Left colon (tissue), 2 donors: ENCODE data around the gene SEMA3A. TPM values are rescaled to one million over a fixed set of nuclear protein-coding genes. Genes with fewer than 3 reads are reported as not detected.

Experiments
- ATAC-seq: fragments of 200-7000 bp; cut with Tn5 transposase; one replicate; pipeline ENCODE4 v1.9.1; 2020; ENCODE audit warnings: mild to moderate bottlenecking, moderate library complexity
- DNase-seq, 2 donors: peaks; one replicate each; pipeline ENCODE4 v3.0.0-alpha.2; 2020
- intact Hi-C, 2 donors: fragments of 100-400 bp; cut with DNase I in 1 of 2; cut with micrococcal nuclease in 1 of 2; formaldehyde crosslinking; loops; one replicate each; pipeline versions ENCODE4 v1.11.2 to v1.14.0; 2022; cut with DNase I, micrococcal nuclease
- total RNA-seq, 2 donors: library from RNA; stranded (reverse); fragmentation: NEBNext Ultra II Directional; extraction: Animal tissue kit (Norgen Biotek cat#: 25700); gene quantifications; one replicate each; pipeline ENCODE4 v1.2.1, GENCODE V29; 2021
- donor health status: DM: no; HTN: no; CAD: no.
- donor health status: DM: yes; HTN: yes; CAD: no.

Gene SEMA3A
- total RNA-seq, 2 donors from 2014 or later, result 3.4 to 12.6 TPM

DNA sequence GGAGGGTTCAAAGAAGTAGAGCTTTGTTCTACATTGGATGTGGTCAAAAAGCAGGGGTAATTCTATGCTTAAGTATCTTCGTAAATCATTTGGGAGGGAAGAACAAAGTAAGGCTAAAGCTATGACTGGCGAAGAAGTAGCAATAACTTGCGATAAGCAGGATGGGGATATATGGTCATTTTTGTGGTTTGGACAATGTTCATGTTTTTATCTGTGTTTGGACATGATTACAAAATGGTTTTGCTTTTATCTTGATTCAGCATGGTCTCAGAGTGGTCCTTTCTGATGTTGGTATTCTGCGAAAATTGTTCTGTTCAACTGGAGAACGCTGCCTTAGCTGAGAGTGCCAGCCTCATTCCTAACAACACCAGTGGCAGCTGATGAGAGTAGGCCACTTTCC is 208.8 kb downstream of the SEMA3A start:
- intact Hi-C loops, result no loop called here
- no peak for DNase-seq

DNA sequence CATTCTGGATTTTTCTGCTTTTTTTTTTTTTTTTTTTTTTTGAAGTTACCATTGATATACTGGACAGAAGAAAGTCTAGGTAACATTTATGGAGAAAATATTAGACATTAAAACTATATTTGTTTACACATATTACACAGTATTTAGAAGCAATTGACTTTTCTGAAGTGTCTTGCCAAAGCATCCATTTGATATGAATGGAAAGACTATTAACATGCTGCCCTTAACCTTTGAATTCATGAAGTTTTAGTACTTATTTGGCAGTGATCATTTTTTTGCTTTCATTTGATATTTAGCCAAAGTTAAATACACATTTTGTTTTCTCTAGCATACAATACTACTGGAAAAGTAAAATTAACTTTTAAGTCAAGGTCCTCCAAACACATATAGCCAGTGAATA is 210.0 kb downstream of the SEMA3A start:
- intact Hi-C loops, result no loop called here
- no peak for DNase-seq
- no peak for ATAC-seq

More for the DNA sequence above, 208.8 kb downstream of the SEMA3A start:
- ATAC-seq, result no peak

DNA sequence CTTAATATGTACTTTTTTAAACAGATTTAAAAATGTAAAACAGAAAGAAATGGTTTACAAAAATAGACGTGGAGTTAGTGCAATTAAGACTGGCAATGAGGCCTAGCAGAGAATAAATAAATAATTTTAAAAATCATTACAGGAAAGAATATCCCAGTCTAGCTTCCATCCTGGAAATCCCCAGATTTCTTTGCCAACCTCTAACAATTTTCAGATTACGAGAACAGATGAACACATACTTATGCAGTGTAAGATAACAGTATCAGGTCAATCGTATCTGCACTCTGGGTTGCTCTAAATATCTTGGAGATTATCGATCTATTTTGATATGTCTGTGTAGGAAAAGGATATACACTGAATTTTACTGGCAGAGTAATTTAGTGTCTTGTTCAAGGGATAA is 210.5 kb downstream of the SEMA3A start:
- intact Hi-C loops, result no loop called here
- ATAC-seq (no peak), DNase-seq (no peak)

DNA sequence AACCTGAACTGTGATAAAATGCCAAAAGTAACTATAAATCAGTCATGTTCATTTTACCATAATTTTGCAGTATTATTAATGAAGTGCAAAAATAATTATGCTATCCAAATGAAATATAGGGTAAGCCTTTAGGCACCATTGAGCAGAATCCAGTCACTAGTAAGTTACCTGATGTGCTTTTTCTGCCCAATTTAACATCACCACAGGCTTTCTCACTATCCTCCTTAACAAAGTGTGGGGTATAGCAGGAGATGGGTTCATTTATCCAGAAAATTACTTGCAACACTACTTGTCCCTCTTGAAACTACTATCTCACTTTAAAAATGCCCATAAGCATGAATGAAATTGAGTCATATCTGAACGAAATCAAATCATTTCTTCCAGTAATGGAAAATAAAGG is 211.0 kb downstream of the SEMA3A start:
- ATAC-seq, result no peak
- intact Hi-C loops, result no loop called here
- no peak for DNase-seq

DNA sequence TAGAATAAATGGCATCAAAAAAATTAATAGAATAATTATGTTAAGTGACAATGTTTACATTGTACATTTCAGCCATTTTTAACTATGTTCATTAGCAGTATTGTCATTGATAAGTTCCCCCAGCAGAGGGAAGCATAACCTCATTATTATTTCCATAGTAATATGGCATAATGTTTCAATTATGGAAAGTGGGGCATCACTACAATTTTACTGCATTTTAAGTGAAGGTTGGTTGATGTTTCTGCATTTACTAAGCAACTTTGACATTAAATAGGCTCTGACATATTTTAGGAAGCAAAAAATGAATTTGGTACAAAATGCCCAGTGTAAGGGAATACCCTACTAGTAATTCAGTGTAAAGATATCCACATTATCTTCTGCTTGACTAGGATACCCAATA is 218.3 kb downstream of the SEMA3A start:
- intact Hi-C loops, result loop anchor here in 1 of 2 donors (5.0 to 10.0 kb wide), 2 partner anchors 218 to 1046 kb away; partner anchors contain the start of gene SEMA3A
- peak; percentile 70 for ATAC-seq
- DNase-seq, result no peak

DNA sequence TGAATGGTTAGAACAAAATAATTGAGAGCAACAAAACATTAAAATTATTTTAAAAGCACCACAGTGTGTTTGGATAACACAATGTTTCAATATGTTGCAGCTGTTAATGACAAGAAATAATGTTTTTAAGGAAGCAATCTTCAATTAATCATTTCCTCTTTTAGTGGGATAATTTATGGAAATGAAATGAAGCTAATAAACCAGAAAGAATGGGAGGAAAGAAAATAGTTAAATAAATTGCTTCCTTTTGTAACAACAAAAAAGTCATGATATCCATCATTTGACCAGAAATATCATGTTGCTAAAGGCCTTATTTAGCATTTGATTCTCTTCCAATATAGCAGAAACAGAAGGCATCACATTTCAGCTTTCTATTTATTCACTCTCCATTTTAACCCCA is 224.5 kb downstream of the SEMA3A start:
- intact Hi-C loops, result loop anchor here in 1 of 2 donors (10.0 kb wide), 1 partner anchor 225 kb away; the partner anchor contains the start of gene SEMA3A
- DNase-seq (no peak), ATAC-seq (no peak)

DNA sequence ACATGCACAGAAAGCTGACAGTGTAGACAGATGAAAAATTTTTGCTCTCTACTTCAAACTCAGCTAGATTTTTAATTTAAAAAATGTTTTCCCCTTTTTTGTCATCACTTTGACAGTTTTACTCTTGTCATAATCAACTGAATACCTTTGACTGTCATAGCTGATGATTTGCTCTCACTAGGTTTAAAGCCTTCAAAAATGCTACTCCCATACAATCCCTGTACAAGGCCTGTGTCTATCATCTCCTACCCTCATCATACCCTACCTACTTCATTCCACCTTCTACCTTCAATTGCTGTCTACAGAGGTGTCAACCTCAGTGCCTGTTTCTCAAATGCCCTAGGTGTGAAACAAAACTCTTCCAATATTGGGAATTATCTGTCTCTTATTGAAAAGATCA is 230.3 kb downstream of the SEMA3A start:
- DNase-seq (no peak), ATAC-seq (no peak)
- intact Hi-C loops, result no loop called here

DNA sequence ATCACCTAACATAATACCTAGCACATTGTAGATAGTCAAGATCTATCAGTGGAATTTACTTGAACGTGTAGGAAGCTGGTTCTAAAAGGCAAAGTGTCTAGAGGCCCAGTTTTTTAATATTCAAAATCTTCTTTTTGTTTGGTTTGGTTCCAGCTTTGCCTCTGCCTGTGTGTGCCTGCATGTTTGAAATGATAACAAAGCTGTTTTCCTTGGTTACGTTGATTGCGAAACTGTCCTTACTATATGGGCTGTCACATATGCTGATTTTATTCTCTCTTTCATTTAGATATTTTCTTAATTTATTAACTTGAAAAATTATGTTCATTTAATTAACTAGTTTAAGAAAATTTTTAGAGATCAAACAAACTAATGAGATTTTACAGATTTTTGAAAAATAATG is 237.3 kb downstream of the SEMA3A start:
- no peak for ATAC-seq
- intact Hi-C loops, result no loop called here
- DNase-seq, result no peak

DNA sequence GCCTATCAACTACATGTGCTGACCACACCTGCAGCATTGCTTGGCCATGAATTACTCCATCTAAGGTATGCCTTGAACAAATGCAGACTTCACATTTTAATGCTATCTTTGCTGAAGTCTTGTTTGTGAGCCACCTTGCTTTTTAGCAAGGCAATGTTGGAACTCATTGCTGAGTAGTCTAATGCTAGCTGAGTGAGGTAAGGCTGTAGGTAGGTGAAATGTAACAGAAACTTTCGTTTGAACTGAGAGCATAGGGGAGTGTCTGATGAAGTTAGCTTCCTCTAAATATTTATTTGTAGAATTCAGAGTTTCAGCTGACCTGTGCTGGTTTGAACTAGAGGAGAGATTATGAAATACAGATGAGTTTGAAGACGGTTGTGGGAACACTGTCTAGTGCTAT is 238.5 kb downstream of the SEMA3A start:
- intact Hi-C loops, result no loop called here
- ATAC-seq, result no peak
- no peak for DNase-seq

DNA sequence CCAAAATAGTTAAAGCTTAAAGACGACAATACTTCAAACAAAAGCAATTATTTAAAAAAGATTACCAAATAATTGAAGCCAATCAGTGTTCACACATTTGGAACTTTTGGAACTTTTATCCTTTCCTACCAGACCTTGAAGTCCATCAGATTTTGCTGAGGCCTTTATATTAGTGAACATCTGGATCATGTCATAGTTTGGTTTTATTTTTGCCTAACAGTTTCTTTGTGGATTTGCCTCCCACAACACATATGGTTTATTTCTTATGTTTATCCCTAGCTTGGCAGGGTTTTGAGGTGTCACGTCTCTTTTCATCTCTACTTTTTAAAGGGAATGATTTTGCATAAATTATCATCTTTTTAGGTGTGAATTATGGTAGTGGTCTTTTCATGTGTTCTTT is 242.4 kb downstream of the SEMA3A start:
- intact Hi-C loops, result no loop called here
- ATAC-seq (no peak), DNase-seq (no peak)

DNA sequence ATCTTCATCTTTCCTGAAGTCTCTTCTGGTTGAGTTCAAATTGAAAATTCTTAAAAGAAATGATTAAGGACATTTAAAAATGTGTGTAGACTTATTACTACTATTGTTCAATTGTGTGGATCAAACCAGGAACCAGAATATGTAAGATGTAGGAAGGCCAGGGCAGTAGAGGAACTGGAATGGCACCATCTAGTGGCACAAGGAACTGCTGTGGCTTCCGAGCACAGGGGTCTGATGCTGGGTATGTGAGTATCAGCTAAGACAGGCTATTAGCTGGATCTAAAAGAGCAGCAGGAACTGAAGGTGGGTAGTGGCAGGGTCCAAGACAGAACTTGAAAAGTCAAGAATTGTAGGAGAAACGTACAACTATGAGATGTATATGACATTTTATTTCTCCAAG is 247.3 kb downstream of the SEMA3A start:
- ATAC-seq (peak; percentile 50), DNase-seq (peak in 1 of 2 donors; percentile 8)
- intact Hi-C loops, result no loop called here

DNA sequence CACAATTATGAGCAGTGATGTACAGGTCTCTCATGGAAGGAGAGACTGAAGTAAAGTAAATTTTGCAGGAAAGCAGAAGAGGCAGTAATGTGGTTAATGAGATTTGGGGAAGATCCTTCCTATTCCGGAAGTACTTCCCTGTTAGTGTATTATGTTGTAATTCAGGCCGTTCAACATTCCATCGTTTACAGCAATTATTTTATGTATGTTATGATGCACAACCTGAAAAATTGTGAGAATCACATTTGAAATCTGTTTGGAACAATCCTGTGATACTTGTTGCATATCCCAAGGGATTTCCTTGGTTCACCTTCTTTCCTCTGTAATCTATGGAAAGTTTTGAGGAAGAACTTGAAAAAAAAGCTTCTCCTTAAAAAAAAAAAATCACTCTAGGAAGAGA is 247.8 kb downstream of the SEMA3A start:
- intact Hi-C loops, result no loop called here
- ATAC-seq, result no peak

DNA sequence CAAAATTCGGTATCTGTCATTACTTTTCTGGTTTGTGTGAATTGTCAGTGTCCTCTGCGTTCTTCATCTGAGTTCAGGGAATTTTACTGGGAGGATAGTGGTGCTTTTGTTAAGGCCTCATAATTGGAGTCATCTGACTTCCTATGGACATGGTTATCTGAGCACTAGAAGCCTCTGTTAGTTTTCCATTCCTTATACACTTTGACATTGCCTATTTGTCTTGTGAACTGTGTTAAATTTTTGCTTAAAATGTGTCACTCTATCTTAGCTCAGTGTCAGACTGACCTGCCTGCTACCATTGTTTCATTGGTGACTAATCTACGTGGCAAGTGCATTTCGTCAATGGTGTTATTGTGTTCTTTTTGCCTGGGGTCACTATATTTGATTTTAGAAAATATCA is 253.3 kb downstream of the SEMA3A start:
- intact Hi-C loops, result no loop called here
- ATAC-seq (no peak), DNase-seq (no peak)

More for the DNA sequence above, 247.8 kb downstream of the SEMA3A start:
- no peak for DNase-seq

DNA sequence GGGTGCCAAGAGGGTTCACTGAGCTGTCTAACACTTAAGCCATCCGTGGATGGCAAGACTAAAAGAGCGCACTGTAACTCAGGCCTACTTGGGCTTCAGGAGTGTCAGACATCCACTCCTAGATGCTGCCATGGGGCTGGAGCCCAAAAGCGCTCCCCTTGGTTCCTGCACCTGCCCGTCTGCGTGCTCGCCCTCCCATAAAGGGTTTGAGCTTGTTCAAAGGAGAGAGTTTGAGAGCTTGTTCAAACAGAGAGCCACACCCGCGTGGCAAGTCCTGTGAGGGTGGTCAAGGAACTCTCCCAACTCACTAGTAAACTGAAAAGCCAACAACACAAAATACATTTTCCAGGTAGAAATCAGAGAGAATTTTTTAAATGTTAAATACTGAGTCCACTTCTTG is 256.7 kb downstream of the SEMA3A start:
- DNase-seq (peak in 1 of 2 donors; percentile 4), ATAC-seq (no peak)
- intact Hi-C loops, result loop anchor here in 1 of 2 donors (2.0 kb wide), 1 partner anchor 1087 kb away; no protein-coding TSS in a partner anchor

DNA sequence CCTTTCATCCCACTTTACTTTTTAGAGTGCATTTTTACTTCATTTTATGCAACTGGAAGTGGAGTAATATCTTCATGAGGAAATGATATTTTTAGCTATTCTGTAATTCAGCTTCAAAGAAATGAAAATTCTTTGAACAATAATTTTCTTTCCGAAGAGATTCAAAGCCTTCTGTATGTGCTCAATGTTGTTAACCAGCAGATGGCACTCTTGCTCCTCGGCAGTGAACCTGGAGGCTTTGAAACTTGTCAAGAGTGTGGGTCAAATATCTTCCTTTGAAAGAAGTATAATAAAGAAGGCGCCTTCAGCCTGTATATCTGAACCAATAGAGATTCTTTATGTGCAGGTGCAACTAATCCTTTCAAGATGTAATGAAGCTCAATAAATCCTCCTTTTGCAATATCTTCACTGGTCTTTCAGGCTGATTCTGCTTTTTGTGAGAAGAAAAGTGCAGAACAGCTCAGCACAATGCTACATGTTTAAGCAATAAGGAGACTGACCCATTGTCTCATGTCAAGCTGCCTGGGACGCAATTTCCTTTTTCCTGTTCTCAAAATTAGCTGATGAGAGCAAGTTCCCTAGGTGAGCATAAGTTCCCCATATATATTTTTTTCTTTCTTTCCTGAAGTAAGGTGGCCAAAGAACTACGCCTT is 258.4 kb downstream of the SEMA3A start:
- DNase-seq (peak; percentile 26 to 47), ATAC-seq (peak; percentile 62)
- intact Hi-C loops, result loop anchor here in 1 of 2 donors (2.0 kb wide), 1 partner anchor 1089 kb away; no protein-coding TSS in a partner anchor

DNA sequence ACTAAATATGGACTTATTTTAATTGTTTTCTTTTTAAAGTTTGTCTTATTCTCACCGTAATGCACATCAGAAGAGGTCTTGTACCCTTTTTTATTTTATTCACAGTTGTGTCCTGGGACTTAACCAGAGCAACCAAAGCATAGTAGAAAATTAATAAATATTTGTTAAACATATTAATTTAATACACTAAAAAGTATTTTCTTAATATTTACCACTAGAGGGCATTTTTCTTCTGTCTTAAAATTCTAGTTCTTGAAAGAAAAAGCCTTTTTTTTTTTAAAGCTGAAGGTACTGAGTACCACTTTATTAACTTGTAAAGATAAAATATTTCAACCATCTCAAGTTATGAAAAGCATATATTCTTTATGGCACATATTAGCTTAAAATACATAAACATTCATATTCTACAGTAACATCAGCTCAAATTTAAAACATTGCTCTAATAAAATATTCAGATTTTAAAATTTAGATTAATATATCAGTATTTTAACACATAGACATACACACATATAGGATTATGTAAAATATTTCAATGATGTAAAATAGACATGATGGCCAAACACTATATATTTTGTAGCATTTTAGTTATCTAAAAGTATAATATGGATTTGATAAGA is 260.4 kb downstream of the SEMA3A start:
- intact Hi-C loops, result no loop called here
- no peak for ATAC-seq
- no peak for DNase-seq

DNA sequence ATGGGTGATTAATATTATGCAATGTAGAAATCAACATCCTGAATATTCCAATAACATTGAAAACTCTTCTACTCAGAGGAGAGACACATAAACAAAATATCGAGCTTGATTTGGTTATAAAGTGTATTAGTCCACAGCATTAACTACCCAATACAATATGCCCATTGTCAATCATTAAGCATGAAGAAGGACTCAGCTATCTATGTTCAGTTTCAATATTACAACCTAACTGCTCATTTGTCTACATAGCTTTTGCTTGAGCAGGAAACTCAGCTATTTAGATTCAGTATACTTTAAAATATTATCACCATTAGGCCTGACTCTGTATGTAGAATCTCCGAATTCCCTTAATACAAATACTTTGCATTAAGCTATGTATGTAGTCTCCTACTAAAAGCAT is 262.6 kb downstream of the SEMA3A start:
- ATAC-seq (no peak), DNase-seq (no peak)
- intact Hi-C loops, result no loop called here

DNA sequence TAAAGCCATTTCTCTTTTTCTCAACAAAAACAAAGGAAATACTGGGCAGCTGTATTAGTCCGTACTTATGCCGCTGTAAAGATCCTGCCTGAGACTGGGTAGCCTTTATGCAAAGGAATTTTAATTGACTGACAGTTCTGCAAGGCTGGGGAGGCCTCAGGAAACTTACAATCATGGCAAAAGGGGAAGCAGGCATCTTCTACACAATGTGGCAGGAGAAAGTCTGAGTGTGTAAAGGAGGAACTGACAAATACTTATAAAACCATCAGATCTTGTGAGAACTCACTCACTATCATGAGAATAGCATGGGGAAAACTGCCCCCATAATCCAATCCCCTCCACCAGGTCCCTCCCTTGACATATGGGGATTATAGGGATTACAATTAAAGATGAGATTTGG is 264.3 kb downstream of the SEMA3A start:
- ATAC-seq (no peak), DNase-seq (no peak)
- intact Hi-C loops, result no loop called here

DNA sequence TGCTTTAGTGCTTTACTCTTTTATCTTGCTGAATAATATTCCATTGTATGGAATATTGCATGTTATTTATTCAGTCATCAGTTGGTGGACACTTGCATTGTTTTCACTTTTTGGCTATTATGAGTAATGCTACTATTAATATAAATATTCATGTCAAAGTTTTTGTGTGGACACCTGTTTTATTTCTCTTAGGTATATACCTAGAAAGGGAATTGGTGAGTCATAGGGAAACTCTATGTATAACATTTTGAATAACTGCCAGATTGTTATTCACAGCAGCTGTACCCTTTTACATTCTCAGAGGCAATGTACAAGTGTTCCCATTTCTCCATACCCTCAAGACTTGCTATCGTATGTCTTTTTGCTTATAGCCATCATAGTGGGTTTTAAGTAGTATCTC is 268.7 kb downstream of the SEMA3A start:
- intact Hi-C loops, result no loop called here
- no peak for DNase-seq
- no peak for ATAC-seq

DNA sequence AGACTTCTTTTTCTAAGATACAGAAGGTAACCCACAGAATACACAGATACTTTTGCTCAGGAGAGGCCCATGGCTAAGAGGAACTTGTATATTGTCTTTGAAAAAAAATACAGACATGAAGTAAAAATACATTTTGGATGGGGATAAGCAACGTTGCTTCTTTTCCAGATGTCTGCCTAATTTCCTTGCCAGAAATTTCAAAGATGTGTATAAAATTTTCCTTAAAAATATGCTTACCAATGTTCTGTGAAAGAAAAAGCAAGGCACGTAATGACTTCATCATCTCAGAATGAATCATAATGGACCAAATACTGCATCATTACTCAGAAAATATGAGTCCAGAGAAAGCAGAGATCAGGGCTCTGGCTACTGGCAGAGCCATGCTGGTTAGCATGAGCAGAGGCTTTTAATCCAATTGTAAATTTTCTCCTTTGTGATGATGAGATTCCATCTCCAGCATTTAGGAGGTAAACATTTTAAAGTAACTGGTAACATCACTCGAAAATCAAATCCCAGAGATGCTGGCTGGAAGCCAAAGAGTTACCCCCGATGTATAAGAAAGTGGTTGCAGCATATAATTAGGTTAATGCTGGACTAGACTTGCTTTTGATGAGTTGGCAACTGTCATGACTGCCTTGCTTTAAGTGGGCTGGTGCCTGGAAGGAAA is 272.5 kb downstream of the SEMA3A start:
- intact Hi-C loops, result no loop called here
- ATAC-seq (no peak), DNase-seq (no peak)
